IPS DF 4.7 (cell line): ENCODE data around the gene DCPS.
"Not testable (repeated sequence)": the region's sequence is repeated elsewhere in the genome, so short reads cannot be mapped to it uniquely, and the experiment has no call there.

Experiments
- DNase-seq: peaks from one replicate; pipeline ENCODE4 v3.0.0-alpha.2; 2013; ENCODE audit warnings: low spot score; ENCODE audit errors: extremely low read depth

DCPS gene

DNA sequence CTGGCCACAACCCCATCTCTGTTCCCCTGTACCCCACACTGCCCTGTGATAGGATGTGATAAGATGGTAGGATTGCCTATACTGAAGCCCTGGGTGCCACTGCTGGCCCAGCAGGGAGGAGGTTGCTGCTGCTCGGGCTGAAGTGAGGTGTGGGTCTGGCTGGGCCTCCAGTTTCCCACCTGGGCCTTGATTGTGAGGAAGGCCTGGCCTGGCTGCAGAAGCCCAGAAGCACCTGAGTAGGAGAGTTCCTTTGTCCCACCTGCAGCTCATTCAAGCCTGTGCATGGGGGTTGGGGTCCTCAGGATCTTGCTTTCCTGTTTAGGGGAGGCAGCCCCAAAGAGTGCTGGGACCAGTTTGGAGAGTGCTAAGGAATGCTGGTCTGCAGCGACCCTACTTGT is 54.9 kb downstream of the DCPS start:
- DNase-seq = no peak

DNA sequence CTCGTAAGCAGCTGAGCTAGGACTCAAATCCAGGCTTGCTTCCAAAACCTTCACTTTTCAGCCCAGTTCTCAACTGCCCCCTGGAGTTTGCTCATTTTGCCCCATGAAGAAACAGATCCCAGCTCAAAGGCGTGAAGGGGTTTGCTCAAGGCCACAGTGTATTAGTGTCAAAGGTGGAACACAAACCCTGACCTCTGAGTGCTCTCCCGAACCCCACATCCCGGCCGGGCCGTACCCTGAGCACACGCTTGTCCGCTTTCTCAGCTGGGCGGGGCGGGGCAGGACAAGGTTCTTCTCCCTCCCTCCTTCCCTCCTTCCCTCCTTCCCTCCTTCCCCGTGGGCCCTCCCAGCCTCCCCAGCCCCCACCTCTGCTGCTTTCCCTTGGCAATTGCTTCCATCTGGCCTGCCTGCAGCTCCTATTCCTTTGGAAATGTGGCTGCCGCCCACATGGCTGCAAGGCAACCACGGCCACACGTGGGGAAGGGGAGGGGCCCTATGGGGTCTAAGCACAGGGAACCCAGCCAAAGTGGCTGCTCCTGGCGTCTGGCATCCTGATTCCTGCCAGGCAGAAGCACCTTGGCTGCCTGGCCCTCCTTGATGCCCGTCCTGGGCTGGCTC is 55.7 kb downstream of the DCPS start:
- DNase-seq = no peak

DNA sequence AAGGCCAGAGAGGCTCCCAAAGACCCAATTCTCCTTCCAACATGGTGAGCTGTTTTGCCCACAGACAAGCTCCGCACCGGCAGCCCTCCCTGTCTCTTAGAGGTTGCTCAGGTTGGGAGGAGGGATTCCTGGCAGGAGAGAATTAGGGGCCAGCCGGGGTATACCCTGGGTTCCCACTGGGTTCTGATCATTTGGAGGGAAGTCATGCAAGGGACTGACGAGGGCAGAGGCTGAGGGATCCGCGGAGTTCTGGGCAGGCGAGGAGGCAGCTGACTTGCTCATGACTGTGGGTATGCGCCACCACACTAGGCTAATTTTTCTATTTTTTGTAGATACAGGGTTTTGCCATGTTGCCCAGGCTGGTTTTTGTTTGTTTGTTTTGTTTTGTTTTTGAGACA is 56.2 kb downstream of the DCPS start:
- DNase-seq = no peak

DNA sequence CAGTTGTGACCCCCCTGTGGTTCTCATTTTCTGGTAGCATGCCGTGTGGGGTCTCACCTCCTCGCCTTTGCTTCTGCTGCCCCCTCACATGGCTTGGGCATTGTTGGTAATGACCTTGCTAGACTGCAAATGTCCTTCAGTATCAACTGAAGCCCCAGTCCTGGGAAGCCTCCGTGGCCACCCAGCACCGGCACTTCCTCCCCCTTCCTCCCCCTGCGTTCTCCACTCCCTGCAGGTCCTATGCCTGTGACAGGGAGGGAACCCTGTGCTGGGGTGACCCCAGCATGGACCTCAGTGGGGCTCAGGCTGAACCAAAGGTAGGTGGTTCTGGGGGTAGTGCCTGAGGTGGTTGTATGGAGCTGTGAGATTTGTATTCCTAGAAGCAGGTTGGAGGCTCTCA is 57.5 kb downstream of the DCPS start:
- DNase-seq = no peak

DNA sequence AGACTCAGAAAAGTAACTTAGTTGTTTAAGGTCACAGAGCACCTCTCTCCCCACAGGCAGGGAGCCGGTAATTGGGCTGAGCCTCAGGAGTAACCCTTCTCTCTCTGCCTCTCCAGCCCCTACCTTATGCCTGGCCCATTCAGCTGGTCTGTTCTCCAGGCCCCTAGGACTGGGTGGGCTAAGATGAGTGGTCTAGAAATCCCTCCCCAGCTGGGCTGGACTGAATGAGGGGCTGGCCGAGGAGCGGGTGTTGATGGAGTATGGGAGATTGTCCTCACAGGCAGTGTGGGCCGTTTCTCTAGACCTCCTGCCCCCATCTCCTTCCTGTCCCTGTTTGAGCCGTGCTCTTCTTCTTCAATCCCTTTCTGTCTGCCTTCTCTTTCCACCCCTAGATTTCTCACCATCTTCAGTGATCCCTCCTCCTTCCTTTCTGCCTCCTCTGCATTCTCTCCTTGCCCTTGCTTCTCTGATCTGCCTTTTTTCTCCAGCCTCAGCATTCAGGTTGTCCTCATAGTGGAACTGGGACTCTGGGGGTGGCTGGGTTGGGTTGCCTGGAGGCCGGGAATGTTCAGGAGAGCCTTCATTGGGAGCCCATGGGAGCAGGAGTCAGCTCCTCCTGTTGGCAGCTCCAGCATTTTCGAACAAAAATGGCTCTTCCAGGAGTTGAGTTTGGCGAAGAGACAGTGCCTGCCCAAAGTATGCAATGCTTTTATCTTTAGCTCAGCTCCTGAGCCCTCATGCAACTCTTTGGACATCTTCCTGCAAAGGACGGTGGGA is 59.2 kb downstream of the DCPS start:
- DNase-seq = no peak

DNA sequence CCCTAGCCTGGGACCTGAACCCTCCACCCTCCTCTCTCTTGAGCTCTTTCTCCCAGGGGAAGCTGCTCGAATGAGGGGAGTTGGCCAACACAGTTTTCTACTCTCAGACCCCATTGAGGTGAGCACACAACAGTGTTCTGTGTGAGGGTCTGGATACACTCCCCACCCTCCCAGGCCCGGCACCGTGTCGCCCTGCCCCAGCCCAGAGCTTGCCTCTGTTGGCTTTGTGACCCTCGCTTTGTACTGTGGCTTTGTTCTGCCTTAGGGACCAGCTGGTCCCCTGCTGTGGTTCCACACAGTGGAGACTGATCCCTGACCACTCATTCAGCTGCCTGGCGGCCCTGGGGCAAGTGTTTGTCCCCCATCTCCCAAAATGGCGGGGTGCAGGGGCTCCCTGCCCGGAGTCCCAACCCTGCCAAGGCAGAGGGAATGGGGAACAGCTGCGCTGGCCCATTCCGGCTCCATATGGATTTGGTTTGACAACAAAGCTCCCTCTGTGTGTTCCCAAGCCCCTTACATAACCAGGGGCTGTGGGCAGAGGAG is 59.9 kb downstream of the DCPS start:
- DNase-seq = no peak

DNA sequence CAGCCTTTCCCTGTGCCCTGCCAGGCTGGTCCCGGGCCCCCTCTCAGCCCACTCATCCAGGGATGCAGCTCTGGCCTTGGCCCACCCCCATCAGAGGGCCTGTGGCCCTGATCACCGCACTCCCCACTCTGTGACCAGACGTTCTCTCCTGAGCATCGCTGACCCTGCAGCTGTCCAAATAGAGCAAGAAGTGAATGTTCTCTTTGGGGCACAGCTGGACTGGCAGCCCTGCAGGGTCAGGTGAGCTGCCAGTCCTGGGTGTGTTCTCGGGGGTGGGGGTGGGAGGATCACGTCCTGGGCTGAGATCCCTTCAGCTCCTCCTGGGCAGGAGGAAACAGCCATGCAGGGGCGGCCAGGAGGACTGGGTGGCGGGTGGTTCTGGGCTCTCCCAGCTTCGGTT is 60.9 kb downstream of the DCPS start:
- not testable (repeated sequence) for DNase-seq

DNA sequence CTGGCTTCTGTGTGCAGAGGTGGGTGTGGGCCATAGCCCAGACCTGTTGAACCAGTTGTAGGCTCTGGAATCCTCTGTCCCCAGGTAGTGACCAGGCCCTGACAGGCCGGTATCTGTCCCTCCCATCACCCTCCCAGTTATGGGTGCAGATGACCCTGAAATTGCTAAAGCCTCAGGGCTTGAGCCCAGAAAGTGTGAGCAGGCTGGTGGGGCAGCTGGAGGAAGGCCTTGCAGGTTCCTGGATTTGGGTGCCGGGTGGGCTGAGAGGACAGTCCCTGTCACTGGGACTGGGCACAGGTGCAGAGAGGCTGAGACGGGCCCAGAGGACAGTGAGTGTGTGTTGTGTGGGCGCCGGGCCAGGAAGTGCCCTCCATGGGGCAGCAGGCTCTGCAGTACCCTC is 61.6 kb downstream of the DCPS start:
- not testable (repeated sequence) for DNase-seq

DNA sequence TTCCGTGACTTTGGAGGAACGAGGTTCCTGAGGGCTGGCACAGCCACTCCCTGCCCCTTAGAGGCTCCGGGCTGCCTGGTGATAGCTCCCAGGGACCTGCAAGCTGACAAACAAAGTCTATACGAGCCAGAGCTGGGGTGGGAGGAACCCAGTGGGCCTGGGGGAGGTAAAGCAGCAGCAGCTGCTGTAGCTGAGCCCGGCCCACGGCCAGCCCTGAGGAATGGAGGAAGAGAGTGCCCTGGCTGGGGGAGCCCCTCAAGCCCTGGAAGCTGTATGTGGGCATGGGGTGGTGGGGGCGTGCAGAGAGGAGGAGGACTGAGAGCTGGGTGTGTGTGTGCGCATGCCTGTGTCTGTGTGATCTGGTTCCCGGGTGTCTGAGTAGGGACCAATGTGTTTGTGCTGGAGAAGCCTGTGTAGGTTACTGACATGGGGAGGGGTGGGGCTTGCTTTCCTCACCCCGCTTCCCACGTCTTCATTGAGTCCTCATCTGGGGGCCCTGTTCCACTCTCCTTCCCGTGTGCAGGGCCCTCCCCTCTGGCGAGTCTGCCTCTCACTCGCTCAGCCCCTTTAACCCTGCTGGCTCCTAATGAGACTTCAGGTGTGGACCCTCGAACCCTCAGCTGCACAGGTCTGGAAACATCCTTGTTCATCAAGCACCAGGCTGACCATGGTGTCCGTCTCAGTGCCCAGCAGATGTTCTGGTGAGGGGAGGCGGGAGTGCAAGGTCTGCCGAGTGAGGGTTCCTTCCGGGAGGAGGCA is 62.4 kb downstream of the DCPS start:
- no peak for DNase-seq

DNA sequence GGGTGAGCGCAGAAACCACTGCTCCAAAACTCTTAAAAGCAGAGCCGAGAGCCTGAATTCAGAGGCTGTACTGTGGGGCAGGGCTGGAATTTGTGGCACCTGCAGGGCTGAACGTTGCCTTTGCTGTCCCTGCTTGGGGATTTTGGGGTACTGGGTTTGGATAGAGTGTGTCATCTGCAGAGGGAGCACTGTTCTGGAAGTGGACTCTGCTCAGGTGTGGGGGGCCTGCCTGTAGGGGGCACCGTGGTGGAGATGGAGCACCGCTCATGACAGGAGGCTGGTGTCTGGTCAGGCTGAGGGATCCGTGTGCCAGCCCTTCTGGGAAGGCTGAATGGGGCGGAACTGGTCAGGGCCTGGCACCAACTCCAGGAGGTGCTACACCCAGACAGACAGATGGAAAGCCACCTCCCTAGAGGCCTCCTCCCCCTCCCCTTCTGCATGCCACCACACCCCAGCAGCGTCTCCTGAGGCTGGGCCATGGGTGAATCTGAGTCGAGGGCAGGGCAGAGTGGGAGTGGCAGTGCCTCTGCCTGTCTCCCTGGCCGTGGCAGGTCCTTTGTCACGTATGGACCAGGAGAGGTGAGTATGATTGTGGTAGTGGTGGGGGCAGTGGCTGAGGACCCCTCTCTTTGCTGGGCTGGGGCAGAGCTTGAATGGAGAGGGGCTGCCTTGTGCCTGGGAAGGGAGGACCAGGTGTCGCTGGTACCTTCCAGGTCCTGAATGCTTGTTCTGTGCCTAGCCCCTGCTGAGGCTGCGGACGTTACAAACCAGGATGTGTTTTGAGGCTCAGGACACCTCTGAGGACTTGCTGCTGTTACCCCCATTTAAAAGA is 63.2 kb downstream of the DCPS start:
- not testable (repeated sequence) for DNase-seq

DNA sequence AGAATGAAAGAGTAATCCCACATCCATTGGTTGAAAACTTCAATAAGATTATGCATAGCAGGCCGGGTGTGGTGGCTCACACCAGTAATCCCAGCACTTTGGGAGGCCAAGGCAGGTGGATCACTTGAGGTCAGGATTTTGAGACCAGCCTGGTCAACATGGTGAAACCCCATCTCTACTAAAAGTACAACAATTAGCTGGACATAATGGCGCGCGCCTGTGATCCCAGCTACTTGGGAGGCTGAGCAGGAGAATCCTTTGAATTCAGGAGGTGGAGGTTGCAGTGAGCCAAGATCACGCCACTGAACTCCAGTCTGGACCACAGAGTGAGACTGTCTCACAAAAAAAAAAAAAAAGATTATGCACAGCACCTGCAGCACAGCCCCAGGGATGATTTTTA is 63.9 kb downstream of the DCPS start:
- not testable (repeated sequence) for DNase-seq

DNA sequence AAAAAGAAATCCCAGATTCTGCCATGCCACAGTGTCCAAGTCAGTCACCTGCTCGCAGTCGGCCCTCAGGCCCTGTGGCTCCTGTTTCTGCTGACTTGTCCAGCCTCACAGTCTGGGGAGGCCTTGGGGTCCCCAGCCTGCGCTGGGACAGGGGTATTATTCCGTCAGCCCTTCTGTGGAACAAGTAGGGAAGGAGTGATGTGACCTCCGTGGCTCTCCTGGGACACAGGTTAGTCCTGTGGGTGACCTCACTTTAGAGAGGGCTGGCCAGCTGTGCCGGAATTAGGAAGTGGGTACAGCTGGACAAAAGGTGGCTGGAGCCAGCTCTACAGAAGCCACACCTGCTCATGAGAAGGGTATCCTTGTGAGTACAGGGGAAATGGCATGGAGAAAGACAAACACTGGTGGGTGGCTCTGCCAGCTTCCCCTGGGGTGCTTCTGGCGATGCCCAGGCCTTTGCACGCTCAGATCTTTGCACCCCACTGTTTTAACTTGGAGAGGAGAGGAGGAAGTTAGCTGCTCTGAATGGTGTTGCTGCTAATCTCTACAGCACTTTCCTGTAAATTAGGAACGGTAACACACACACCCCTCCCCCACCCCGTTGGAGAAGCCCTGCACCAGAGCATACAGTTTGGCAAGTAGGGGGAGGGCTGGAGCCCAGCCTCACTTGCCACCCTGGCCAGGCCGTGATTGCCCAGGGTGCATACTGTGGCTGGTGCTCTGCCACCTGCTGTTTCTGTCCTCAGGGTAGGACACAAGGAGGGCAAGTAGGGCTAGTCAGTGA is 64.7 kb downstream of the DCPS start:
- DNase-seq = not testable (repeated sequence)

DNA sequence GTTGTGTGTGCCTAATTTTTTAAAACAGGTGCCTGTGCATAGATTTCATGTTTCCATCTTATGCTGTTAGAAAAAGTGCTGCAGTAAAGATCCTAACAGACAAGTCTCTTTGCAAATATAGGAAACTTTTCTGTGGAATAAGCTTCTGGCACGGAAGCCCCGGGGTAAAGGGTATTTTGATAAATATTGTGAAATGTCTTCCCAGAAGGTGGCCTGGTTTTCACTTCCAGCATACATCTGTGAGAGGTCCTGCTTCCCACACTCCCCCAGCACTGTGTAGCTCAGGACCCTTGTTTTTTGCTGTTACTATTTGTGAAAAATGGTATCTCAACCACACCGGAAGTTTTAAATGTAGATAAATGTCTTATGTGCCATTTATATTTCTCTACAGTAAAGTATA is 66.2 kb downstream of the DCPS start:
- no peak for DNase-seq

DNA sequence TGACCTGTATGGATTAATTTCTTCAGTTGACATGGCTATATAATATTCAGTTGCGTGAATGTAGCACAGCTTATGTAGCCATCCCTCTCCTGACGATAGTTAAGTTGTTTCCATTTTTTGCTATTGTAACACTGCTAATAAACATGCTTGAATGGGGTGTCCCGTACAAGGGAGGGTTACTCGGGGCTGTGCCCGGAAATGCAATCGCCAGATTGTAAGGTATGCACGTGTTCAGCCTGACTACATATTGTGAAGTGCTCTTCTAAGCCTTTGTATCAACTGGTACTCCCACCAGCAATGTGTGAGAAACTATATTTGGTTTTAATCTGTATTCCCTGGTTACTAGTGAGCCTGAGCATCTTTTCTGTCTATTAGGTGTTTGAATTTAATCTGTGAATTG is 67.7 kb downstream of the DCPS start:
- DNase-seq = no peak

DNA sequence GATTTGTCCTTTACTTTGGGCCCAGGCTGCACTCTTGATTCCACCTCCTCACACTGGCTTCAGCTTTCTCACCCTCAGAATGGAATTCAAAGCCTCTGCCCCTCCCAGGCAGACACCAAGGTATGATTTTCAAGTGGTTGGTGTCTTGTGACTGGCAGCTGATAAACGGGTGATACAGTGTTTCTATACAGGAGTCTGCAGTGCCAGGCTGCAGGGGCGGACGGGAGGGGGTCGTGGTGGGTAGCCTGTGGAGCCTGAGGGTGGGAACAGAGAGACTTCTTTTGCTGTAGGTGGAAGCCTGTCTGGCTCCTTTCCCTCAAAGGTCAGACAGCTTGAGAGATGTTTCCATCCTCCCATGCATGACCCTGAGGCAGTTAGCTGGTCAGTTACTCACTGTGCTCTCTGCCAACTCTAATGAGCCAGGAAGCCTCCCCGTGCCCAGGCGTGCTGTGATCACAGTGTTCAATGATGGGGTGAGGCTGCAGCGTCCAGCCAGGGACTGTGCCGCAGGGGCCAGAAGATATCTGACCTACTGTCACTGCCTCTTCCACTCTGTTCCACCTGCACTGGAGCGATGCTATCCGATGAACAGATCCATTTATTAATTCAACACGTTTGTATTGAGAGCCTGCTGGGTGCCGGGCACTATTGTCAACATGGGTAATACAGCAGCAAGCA is 69.7 kb downstream of the DCPS start:
- not testable (repeated sequence) for DNase-seq

DNA sequence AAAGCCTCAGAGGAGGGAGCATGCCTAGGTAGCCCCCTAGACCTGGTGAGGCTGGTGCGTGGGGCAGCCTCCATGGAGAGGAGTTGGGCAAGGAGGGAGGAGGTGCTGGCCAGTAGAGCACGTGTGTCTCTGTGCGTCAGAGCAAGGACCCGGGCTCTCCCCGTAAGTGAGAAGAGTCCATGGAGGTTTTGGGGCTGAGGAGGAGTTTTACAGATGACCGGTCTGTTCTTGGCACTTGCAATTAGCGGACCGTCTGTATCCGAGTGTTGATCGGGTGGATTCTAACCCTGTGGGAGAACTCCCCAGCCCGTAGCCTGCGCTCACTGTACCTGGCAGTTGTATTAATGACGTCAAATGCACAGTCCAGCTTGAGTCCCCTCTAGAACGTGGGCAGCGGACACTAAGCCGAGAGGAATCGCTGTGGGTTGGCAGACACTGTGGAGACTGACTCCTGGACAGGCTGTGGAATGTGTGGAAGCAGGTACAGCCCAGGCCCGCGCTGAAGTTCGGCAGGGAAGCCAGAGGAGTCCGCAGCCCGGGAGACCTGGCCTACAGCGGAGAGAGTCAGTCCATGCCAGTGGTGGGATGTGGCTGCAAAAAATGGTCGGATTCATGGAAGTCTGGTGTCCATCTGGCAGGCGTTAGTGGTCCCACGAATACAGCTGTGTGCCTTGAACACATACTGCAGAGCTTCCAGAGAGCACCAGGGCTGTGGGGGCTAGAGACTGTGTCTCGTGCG is 70.9 kb downstream of the DCPS start:
- DNase-seq = not testable (repeated sequence)

DNA sequence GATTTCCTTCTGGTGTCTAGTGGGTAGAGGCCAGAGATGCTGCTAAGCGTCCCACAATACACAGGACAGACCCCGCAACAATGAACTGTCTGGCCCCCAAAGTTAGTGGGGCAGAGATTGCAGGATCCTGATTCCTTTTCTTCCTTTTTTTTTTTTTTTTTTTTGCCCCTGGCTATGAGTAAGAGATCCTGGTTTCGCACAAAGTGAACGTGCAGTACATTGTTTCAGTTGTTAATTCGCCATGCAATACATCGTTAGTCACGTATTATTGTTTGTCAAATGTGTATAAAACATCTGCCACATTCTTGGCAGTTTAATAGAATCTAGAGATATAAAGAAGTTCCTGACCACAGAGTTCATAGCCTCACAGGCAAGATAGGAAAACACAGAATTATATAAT is 71.9 kb downstream of the DCPS start:
- DNase-seq = no peak

DNA sequence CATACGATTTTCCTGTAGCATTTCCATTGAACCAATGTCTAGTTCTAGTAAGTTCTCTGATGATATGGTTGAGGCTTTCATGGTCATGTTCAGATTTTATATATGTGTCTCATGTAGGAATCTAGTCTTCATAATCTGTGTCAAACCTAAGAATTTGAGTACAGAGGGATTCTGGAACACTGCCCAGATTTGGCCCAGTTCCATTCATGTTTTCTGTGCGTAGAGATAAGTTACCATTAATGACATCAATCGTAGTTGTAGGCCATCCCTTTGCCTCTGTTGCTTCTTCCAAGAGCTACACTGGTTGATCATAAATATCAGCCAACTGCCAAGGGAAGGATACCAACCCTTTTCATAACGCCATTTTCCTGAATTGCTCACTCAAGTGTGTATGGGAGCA is 74.9 kb downstream of the DCPS start:
- DNase-seq = no peak

DNA sequence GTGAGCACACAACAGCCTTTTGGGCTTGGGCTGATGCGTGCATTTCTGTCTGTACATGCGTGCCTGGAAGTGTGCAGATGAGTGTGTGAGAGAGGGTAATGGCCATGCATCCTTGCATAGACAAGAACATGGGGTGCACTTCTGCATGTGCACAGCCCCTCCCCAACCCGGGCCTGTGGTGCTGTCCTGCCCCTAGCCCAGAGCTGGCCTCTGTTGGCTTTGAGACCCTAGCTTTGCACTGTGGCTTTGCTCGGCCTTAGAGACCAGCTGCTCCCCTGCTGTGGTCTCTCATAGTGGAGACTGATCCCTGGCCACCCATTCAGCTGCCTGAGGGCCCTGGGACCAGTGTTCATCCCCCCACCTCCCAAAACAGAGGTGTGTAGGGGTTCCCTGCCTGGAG is 77.0 kb downstream of the DCPS start:
- no peak for DNase-seq
